ENCODE results near the gene IRF1. TPM values are rescaled to one million over a fixed set of nuclear protein-coding genes. Genes with fewer than 3 reads are reported as not detected.

IRF1 gene
- total and polyA plus RNA-seq, 4 donors = 9.5 to 42.6 (median 24.7) TPM

GRCh38 chr5:132444841-132445639, 45.5 kb downstream of the IRF1 start (continued):
- TF ChIP-seq ZBTB33 (IDR thresholded peaks at IDR 0.05) (no peak), REST (IDR thresholded peaks at IDR 0.05) (no peak), EGR1 (IDR thresholded peaks at IDR 0.05; ENCODE audit: low read depth in 2 of 2) (no peak), FOXA2 (IDR thresholded peaks at IDR 0.05) (no peak), RXRA (IDR thresholded peaks at IDR 0.05) (no peak)

- H3K36me3 ChIP-seq (ENCODE audit: control insufficient read depth in 4 of 4, insufficient read depth in 3 of 4, low read depth in 1 of 4, low read length in 3 of 4) = no peaks in the 10 kb centered on the region
- H3K9ac ChIP-seq (ENCODE audit: low read depth in 1 of 2, low read length in 2 of 2) = no peak overlapping the region
- peaks cover 9 to 32% (median 17%) of the 10 kb centered on the region in 4 donors for H3K4me1 ChIP-seq (ENCODE audit: control insufficient read depth in 4 of 4, insufficient read depth in 4 of 4, low read length in 3 of 4)
- H3K27ac ChIP-seq (ENCODE audit: low read depth in 1 of 2, low read length in 2 of 2) = no peak overlapping the region
- 89% methylated on average over 7 of the region's 7 CpGs for WGBS
- DNase-seq (ENCODE audit: low spot score) = no peak
- no peak overlapping the region for H3K4me3 ChIP-seq (ENCODE audit: low read depth in 1 of 3, low read length in 3 of 3)
- H3K9me3 ChIP-seq (ENCODE audit: control insufficient read depth in 4 of 4, low read length in 3 of 4) = no peaks in the 10 kb centered on the region
- TF ChIP-seq RAD21 (IDR thresholded peaks at IDR 0.05) (no peak), NR2F2 (IDR thresholded peaks at IDR 0.05) (no peak), JUND (IDR thresholded peaks at IDR 0.05) (no peak)
- H3K27me3 ChIP-seq (ENCODE audit: control insufficient read depth in 4 of 4, insufficient read depth in 4 of 4, low read length in 3 of 4) = no peaks in the 10 kb centered on the region
These were observed 46.5 kb downstream of the IRF1 start for GRCh38 chr5:132444061-132444460.

- H3K4me1 ChIP-seq (ENCODE audit: control insufficient read depth in 4 of 4, insufficient read depth in 4 of 4, low read length in 3 of 4) = peaks cover 9 to 34% (median 17%) of the 10 kb centered on the region in 4 donors
- no peak for DNase-seq (ENCODE audit: low spot score)
- no peaks in the 10 kb centered on the region for H3K9me3 ChIP-seq (ENCODE audit: control insufficient read depth in 4 of 4, low read length in 3 of 4)
- H3K9ac ChIP-seq (ENCODE audit: low read depth in 1 of 2, low read length in 2 of 2) = no peak overlapping the region
- H3K27me3 ChIP-seq (ENCODE audit: control insufficient read depth in 4 of 4, insufficient read depth in 4 of 4, low read length in 3 of 4) = no peaks in the 10 kb centered on the region
- no peaks in the 10 kb centered on the region for H3K36me3 ChIP-seq (ENCODE audit: control insufficient read depth in 4 of 4, insufficient read depth in 3 of 4, low read depth in 1 of 4, low read length in 3 of 4)
- H3K4me3 ChIP-seq (ENCODE audit: low read depth in 1 of 3, low read length in 3 of 3) = no peak overlapping the region
- peak overlapping the region in 1 of 2 donors; percentile 13 for H3K27ac ChIP-seq (ENCODE audit: low read depth in 1 of 2, low read length in 2 of 2)
- WGBS = 64% methylated on average over 7 of the region's 7 CpGs
- no peak for TF ChIP-seq JUND (IDR thresholded peaks at IDR 0.05)
- TF ChIP-seq FOXA1 (IDR thresholded peaks at IDR 0.05) = no peak
- no peak for TF ChIP-seq EGR1 (IDR thresholded peaks at IDR 0.05; ENCODE audit: low read depth in 2 of 2)
- no peak for TF ChIP-seq TAF1 (conservative IDR thresholded peaks at IDR 0.05)
- TF ChIP-seq GABPA (IDR thresholded peaks at IDR 0.05 in 1 of 2, conservative IDR thresholded peaks at IDR 0.05 in 1 of 2) = no peak
- no peak for TF ChIP-seq FOXA2 (IDR thresholded peaks at IDR 0.05)
- no peak for TF ChIP-seq CTCF (IDR thresholded peaks at IDR 0.05; ENCODE audit: low read depth, low read length, missing input control)
- no peak for TF ChIP-seq HNF4G (IDR thresholded peaks at IDR 0.05)
- no peak for TF ChIP-seq HNF4A (conservative IDR thresholded peaks at IDR 0.05)
- TF ChIP-seq ZBTB33 (IDR thresholded peaks at IDR 0.05) = no peak
- no peak for TF ChIP-seq YY1 (IDR thresholded peaks at IDR 0.05)
- no peak for TF ChIP-seq RXRA (IDR thresholded peaks at IDR 0.05)
- no peak for TF ChIP-seq REST (IDR thresholded peaks at IDR 0.05)
These were observed 51.0 kb downstream of the IRF1 start for GRCh38 chr5:132439521-132440089.

All from liver (tissue), 9 donors.